Transverse colon (tissue), 4 donors: ENCODE measurements around the gene MEX3A. TPM values are rescaled to one million over a fixed set of nuclear protein-coding genes. Genes with fewer than 3 reads are reported as not detected.
"Not testable (repeated sequence)": the region's sequence is repeated elsewhere in the genome, so short reads cannot be mapped to it uniquely, and the experiment has no call there.

Experiments
- DNase-seq: peaks from one replicate; pipeline ENCODE4 v3.0.0-alpha.2; 2019
- H3K27ac ChIP-seq, 4 donors: fragments of 200-600 bp; sonication (generic); 2 replicates each; pipeline ENCODE4 v1.5.1; 2016 to 2018; ENCODE audit warnings: inconsistent platforms in 4 of 4
- H3K27me3 ChIP-seq: fragments of 200-600 bp; sonication (generic); 2 replicates; pipeline ENCODE4 v1.5.1; 2017; ENCODE audit warnings: inconsistent platforms
- H3K36me3 ChIP-seq, 4 donors: fragments of 200-600 bp; sonication (generic); 2 replicates each; pipeline ENCODE4 v1.5.1; 2017 to 2019; ENCODE audit warnings: inconsistent platforms in 4 of 4
- H3K4me1 ChIP-seq, 4 donors: fragments of 200-600 bp; sonication (generic); 2 replicates each; pipeline ENCODE4 v1.5.1; 2017 to 2020; ENCODE audit warnings: inconsistent platforms in 4 of 4
- H3K4me3 ChIP-seq, 4 donors: fragments of 200-600 bp; sonication (generic); 1 replicate in 1 of 4; 2 replicates in 3 of 4; pipeline versions ENCODE4 v1.5.1 to v1.6.1; 2017 to 2019; ENCODE audit warnings: inconsistent platforms in 4 of 4
- H3K9me3 ChIP-seq, 2 donors: fragments of 200-600 bp; sonication (generic); 2 replicates each; pipeline ENCODE4 v1.5.1; 2017 to 2019; ENCODE audit warnings: inconsistent platforms in 2 of 2
- EP300 ChIP-seq: sonication (generic); formaldehyde crosslinking; IDR thresholded peaks from one replicate; pipeline ENCODE4 v1.6.1; 2017; ENCODE audit warnings: antibody characterized with exemption, low read depth
- POLR2A ChIP-seq: fragments of 450-650 bp; IDR thresholded peaks from one replicate; pipeline ENCODE4 v1.6.1; 2016; ENCODE audit warnings: antibody characterized with exemption, mild to moderate bottlenecking, moderate library complexity
- POLR2AphosphoS5 ChIP-seq, 3 donors: sonication (generic); formaldehyde crosslinking; IDR thresholded peaks; one replicate each; pipeline ENCODE4 v1.6.1; 2016; ENCODE audit warnings: antibody characterized with exemption in 3 of 3
- WGBS, 2 donors: methylation state at CpG; one replicate each; pipeline ENCODE4 v1.1.5; 2018; ENCODE audit warnings: low coverage in 1 of 2; 5-methylcytosine and 5-hydroxymethylcytosine counted together
- in situ Hi-C, 4 donors: fragments of 200-750 bp; cut with MboI; loops; one replicate each; pipeline versions ENCODE4 v1.15.0 to v1.15.1; 2017; ENCODE audit warnings: low sequenced_read_pairs in 3 of 4, low pct_ligation_motif_present in 1 of 4, low pct_unique_long_range_greater_than_20kb in 1 of 4
- intact Hi-C: fragments of 100-400 bp; cut with DNase I; formaldehyde crosslinking; loops from one replicate; pipeline ENCODE4 v1.15.1; 2023; ENCODE audit warnings: low total_unique reads
- total RNA-seq, 4 donors: library from RNA; depleted of rRNA; stranded (reverse); fragments of >200 nt; gene quantifications; one replicate each; pipeline ENCODE4 v1.1.0, GENCODE V29; 2016
- TF ChIP-seq, protein P1 (sequence below), 5 experiments: fragments of 200-600 bp in 3 of 5; fragments of 450-650 bp in 2 of 5; sonication (generic) in 3 of 5; IDR thresholded peaks; 1 replicate in 2 of 5; 2 replicates in 3 of 5; pipeline ENCODE4 v1.5.1; 2016 to 2017; ENCODE audit warnings: antibody characterized with exemption in 5 of 5, inconsistent platforms in 3 of 5, mild to moderate bottlenecking in 2 of 5, moderate library complexity in 1 of 5

Gene MEX3A
- total RNA-seq, 4 donors from 2014 or later, result 0.14 to 0.60 (median 0.48) TPM; not detected in 1

DNA sequence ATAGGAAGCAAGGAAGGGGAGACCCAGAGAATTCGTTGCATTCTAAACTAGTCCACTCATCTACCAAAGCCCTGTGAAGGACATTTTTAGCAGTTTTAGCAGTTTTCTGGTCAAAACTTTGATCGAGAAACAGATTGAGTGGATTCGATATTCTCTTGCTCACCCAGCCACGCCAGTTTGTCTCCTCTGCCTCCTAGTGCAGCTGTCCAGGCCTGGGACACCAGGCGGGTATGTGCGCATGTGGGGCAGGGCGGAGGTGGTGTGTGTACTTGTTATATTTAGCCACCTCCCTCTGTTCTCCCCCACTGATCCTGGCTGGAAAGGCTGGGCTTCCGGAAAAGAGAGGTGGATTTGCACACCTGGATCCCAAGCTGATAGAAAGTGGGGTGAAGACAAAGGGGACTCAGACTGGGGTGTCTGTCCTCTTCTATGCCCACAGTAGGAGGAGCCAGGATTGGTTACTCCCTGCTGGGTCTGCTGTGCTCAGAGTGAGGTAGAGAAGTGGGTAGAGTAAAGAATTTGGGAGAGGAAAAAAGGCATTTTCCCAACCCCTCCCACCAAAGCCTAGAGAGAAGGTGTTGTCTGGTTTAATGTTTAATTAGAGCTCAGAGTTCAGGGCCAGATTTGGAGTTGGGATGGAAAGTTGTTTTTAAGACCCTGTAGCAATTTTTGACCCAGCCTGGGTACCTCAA is 36.1 kb upstream of the MEX3A start:
- DNase-seq, result peak; percentile 88
- in situ Hi-C loops (no loop called here), intact Hi-C loops (no loop called here)
- peaks cover 40 to 81% (median 78%) of the 10 kb centered on the region in 4 donors for H3K4me1 ChIP-seq
- no peaks in the 10 kb centered on the region for H3K27me3 ChIP-seq
- peak overlapping the region; percentile 5 to 99 (median 77) for H3K4me3 ChIP-seq
- peak overlapping the region; percentile 96 to 100 (median 98) for H3K27ac ChIP-seq
- 17% methylated on average over 8 of the region's 8 CpGs; no CpG with 5 or more reads in 1 of the 2 donors for WGBS, 2 donors
- H3K36me3 ChIP-seq, result no peaks in the 10 kb centered on the region
- TF ChIP-seq POLR2A (peak; percentile 92), EP300 (no peak), POLR2AphosphoS5 (IDR thresholded peaks at IDR 0.05) (peak; percentile 93 to 97 (median 96))
- TF ChIP-seq, protein P1, sequence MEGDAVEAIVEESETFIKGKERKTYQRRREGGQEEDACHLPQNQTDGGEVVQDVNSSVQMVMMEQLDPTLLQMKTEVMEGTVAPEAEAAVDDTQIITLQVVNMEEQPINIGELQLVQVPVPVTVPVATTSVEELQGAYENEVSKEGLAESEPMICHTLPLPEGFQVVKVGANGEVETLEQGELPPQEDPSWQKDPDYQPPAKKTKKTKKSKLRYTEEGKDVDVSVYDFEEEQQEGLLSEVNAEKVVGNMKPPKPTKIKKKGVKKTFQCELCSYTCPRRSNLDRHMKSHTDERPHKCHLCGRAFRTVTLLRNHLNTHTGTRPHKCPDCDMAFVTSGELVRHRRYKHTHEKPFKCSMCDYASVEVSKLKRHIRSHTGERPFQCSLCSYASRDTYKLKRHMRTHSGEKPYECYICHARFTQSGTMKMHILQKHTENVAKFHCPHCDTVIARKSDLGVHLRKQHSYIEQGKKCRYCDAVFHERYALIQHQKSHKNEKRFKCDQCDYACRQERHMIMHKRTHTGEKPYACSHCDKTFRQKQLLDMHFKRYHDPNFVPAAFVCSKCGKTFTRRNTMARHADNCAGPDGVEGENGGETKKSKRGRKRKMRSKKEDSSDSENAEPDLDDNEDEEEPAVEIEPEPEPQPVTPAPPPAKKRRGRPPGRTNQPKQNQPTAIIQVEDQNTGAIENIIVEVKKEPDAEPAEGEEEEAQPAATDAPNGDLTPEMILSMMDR (IDR thresholded peaks at IDR 0.05), result no peak
- H3K9me3 ChIP-seq, result no peaks in the 10 kb centered on the region

DNA sequence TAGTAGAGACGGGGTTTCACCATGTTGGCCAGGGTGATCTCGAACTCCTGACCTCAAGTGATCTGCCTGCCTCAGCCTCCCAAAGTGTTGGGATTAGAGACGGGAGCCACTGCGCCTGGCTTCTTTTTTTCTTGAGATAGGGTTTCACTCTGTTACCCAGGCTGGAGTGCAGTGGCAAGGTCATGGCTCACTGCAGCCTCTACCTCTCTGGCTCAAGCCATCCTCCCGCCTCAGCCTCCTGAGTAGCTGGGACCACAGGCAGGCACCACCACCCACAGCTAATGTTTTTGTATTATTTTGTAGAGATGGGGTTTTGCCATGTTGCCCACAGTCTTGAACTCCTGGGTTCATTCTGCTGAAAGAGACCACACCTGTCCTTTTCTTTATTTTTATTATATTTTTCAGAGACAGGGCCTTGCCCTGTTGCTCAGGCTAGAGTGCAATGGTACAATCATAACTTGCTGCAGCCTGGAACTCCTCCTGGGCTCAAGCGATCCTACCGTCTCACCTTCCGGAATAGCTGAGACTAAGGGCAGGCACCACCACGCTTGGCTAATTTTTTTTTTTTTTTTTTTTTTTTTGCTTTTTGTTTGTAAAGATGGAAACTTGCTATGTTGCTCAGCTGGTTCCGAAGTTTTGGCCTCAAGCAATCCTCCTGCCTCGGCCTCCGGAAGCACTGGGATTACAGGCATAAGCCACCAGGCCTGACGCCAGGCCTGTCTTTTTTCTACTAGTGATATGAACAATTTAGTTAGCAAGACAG is 35.3 kb upstream of the MEX3A start:
- intact Hi-C loops, result no loop called here
- TF ChIP-seq POLR2A (no peak), POLR2AphosphoS5 (IDR thresholded peaks at IDR 0.05) (no peak), EP300 (no peak)
- TF ChIP-seq, protein P1 (IDR thresholded peaks at IDR 0.05), result no peak
- Histone ChIP-seq H3K27me3 (no peaks in the 10 kb centered on the region), H3K36me3 (no peaks in the 10 kb centered on the region), H3K9me3 (no peaks in the 10 kb centered on the region), H3K4me3 (peak overlapping the region; percentile 5 to 99 (median 77)), H3K4me1 (peaks cover 32 to 79% (median 75%) of the 10 kb centered on the region in 4 donors), H3K27ac (peak overlapping the region; percentile 96 to 100 (median 98))
- DNase-seq, result no peak
- in situ Hi-C loops, result no loop called here
- 32 to 46% methylated on average over 9 to 13 of the region's 13 CpGs for WGBS, 2 donors

DNA sequence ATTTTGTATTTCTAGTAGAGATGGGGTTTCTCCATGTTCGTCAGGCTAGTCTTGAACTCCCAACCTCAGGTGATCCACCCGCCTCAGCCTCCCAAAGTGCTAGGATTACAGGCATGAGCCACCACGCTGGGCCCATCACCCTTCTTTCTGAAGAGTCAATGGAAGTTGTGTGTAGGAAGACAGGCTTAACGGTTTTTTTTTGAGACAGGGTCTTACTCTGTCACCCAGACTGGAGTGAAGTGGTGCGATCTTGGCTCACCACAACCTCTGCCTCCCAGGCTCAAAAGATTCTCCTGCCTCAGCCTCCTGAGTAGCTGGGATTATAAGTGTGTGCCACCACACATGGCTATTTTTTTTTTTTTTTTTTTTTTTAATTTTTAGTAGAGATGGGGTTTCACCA is 34.5 kb upstream of the MEX3A start:
- Histone ChIP-seq H3K27ac (peak overlapping the region; percentile 96 to 100 (median 98)), H3K4me3 (peak overlapping the region; percentile 76 to 99 (median 84)), H3K4me1 (peaks cover 27 to 76% (median 67%) of the 10 kb centered on the region in 4 donors)
- intact Hi-C loops, H3K9me3 ChIP-seq, H3K36me3 ChIP-seq, in situ Hi-C loops, H3K27me3 ChIP-seq, DNase-seq: not testable (repeated sequence)
- WGBS, 2 donors, result 50% methylated on average over 5 of the region's 5 CpGs; no CpG with 5 or more reads in 1 of the 2 donors

DNA sequence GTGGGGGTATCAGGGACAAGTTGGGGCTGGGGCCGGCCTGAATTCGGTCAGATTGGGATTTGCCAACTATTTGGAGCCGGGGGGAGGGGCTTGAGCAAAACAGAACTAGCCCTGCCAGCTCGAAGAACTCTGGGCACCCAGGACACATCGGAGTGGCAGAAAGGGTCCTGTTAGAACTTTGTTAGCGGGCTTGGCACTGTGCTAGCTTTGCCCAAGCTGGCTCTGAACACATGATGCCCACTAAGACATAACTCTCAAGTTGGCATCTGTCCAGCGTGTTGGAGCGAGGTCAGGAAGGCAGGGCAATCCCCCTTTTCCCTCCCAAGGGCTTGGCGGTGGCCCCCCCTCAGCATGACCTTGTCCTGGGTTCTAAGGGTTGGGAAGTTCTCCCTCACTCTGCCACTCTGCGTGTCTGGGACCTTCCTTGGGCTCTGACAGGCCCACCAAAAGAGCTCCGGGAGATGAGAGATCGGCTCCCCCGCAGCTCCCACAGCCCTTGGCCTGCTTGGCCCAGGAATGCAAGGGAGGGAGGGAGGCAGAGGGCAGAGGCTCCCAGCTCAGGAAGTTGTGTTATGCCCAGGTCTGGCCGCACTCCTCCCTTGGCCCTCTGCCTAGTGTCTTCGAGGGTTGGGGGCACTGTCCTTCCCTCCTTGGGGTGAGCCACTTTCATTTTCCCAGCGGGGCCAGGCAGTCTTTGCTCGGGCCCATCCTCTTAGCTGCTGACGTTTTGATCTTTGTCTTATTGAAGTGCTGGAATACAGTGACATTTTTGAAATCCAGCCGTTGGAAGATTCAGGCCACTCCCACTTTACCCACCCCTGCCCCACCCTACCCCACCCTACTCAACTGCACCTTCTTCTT is 33.5 kb upstream of the MEX3A start:
- Histone ChIP-seq H3K27ac (peak overlapping the region; percentile 96 to 100 (median 98)), H3K36me3 (no peaks in the 10 kb centered on the region), H3K27me3 (no peaks in the 10 kb centered on the region), H3K9me3 (no peaks in the 10 kb centered on the region), H3K4me3 (peak overlapping the region; percentile 76 to 99 (median 84)), H3K4me1 (peaks cover 19 to 67% (median 60%) of the 10 kb centered on the region in 4 donors)
- DNase-seq, result peak; percentile 76
- TF ChIP-seq, protein P1 (IDR thresholded peaks at IDR 0.05), result no peak
- TF ChIP-seq POLR2A (peak; percentile 84), EP300 (no peak), POLR2AphosphoS5 (IDR thresholded peaks at IDR 0.05) (peak; percentile 70 to 87 (median 85))
- in situ Hi-C loops (no loop called here), intact Hi-C loops (no loop called here)
- 14 to 15% methylated on average over 1 to 19 of the region's 19 CpGs for WGBS, 2 donors
